OCI-LY7 (cell line): ENCODE measurements around the gene SKOR2. TPM values are rescaled to one million over a fixed set of nuclear protein-coding genes. Genes with fewer than 3 reads are reported as not detected.

ENCODE experiments used
- BruUV-seq: library from RNA; stranded (reverse); fragments of 400-500 nt; replicated peaks from 2 replicates; lab custom pipeline; 2021; lab: Mats Ljungman, UMichigan
- CTCF ChIA-PET: fragments of 300-600 bp; sonication (Branson Sonifier 250); formaldehyde crosslinking; loops from one replicate; lab custom pipeline; 2022; ENCODE audit warnings: antibody characterized with exemption; ENCODE audit not compliant: unreplicated experiment; lab: Charles Lee
- POLR2A ChIA-PET: fragments of 300-600 bp; sonication (Branson Sonifier 250); formaldehyde crosslinking; loops from one replicate; lab custom pipeline; 2022; ENCODE audit warnings: antibody characterized with exemption; lab: Charles Lee
- DNase-seq: peaks from one replicate; pipeline ENCODE4 v3.0.0-alpha.2; 2015; ENCODE audit warnings: low spot score
- H2AFZ ChIP-seq: fragments of 200-600 bp; sonication (generic), shearing (Covaris generic); 2 replicates; pipeline ENCODE4 v1.6.1; 2014; ENCODE audit warnings: mild to moderate bottlenecking, antibody characterized with exemption, low read length, moderate library complexity
- H3K27ac ChIP-seq: fragments of 200-600 bp; sonication (generic); 2 replicates; pipeline ENCODE4 v1.5.1; 2014; ENCODE audit warnings: mixed run types, low read depth, mild to moderate bottlenecking, moderate library complexity, low read length, inconsistent platforms; ENCODE audit not compliant: poor library complexity, severe bottlenecking
- H3K36me3 ChIP-seq: fragments of 200-600 bp; sonication (generic); 2 replicates; pipeline ENCODE4 v1.6.1; 2014; ENCODE audit warnings: mild to moderate bottlenecking, antibody characterized with exemption, low read length, moderate library complexity, mixed read lengths; ENCODE audit not compliant: insufficient read depth
- H3K4me1 ChIP-seq: fragments of 200-600 bp; sonication (generic); 2 replicates; pipeline ENCODE4 v1.5.1; 2014; ENCODE audit warnings: mild to moderate bottlenecking, low read length; ENCODE audit not compliant: insufficient read depth, poor library complexity, severe bottlenecking
- H3K4me2 ChIP-seq: fragments of 200-600 bp; sonication (generic); 2 replicates; pipeline ENCODE4 v1.6.1; 2014; ENCODE audit warnings: mild to moderate bottlenecking, low read length
- H3K4me3 ChIP-seq: fragments of 200-600 bp; sonication (generic); 2 replicates; pipeline ENCODE4 v1.5.1; 2014; ENCODE audit warnings: mild to moderate bottlenecking, low read depth, low read length; ENCODE audit not compliant: poor library complexity, severe bottlenecking
- H3K79me2 ChIP-seq: fragments of 200-600 bp; sonication (generic); 2 replicates; pipeline ENCODE4 v1.6.1; 2016; ENCODE audit warnings: low read depth, mild to moderate bottlenecking, low read length, moderate library complexity, mixed read lengths; ENCODE audit not compliant: insufficient read depth
- H3K9me2 ChIP-seq: fragments of 200-600 bp; sonication (generic); 2 replicates; pipeline ENCODE4 v1.6.1; 2016; ENCODE audit warnings: mild to moderate bottlenecking, low read length, mixed read lengths; ENCODE audit not compliant: insufficient read depth
- H3K9me3 ChIP-seq: fragments of 200-600 bp; sonication (generic); 2 replicates; pipeline ENCODE4 v1.6.1; 2014; ENCODE audit warnings: mild to moderate bottlenecking, mixed run types, low read length, mixed read lengths
- H4K20me1 ChIP-seq: fragments of 200-600 bp; sonication (generic); 2 replicates; pipeline ENCODE4 v1.6.1; 2014; ENCODE audit warnings: mild to moderate bottlenecking, antibody characterized with exemption, low read length, moderate library complexity, mixed read lengths; ENCODE audit not compliant: insufficient read depth
- EZH2phosphoT487 ChIP-seq: fragments of 200-600 bp; sonication (generic); IDR thresholded peaks from 2 replicates; pipeline ENCODE4 v1.6.1; 2018; ENCODE audit warnings: low read depth, borderline replicate concordance, mild to moderate bottlenecking, mixed run types, antibody characterized with exemption, low read length, moderate library complexity, mixed read lengths
- intact Hi-C: fragments of 100-400 bp; cut with micrococcal nuclease; formaldehyde crosslinking; loops from one replicate; pipeline ENCODE4 v1.10.0; 2022; ENCODE audit not compliant: unreplicated experiment
- total RNA-seq, 2 experiments: library from RNA; depleted of rRNA in 1 of 2; stranded (reverse); fragments of >200 nt in 1 of 2; shearing (Covaris generic) in 1 of 2; gene quantifications; 2 replicates each; pipeline ENCODE4 v1.2.3, GENCODE V29; 2014 to 2022
- TF ChIP-seq, protein P1 (sequence below): fragments of 200-600 bp; sonication (generic); conservative IDR thresholded peaks from 2 replicates; pipeline ENCODE4 v1.5.1; 2014; ENCODE audit warnings: mild to moderate bottlenecking, antibody characterized with exemption, low read length, moderate library complexity, mixed read lengths

The SKOR2 gene
- total RNA-seq, 2 experiments from 2014 or later = not detected

DNA sequence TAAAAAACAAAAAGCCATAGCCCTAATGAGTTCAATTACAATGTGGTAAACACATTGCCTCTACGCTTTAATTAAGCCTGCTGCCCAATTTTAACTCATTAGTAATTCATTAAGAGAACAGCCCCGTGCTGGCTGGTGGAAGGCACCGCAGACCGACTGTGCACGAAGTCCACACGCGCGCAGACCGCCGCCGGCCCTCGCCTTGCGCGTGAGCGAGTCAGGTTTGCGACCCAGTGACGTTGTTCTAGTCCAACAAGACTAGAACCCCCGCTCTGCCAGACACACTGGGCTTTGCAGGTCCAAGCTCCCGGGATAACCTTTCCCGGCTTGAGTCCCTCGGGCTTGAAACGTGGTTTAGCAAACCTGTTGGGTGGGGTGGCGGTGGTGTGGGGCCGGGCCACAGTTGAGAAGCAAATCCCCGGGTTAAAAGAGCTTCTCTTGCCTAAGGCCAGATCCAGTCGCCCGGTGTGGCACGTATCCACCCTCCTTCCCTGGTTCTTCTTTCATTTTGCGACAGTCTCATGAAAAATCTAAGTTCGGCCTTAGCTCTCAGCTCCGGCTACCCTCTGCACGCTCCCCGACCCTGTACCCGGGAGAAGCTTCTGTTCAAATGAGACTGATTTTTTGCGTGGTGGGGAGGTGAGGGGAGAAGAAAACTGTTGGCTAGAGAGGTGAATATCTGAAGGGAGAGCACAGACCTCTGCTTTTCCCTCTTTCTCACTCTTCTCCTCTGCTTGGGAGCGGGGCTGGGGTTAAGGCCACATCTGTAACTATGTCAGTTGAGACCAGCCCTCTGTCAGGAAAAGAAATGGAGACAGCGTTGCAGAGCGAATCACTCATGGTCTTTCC is 11.1 kb upstream of the SKOR2 start:
- Histone ChIP-seq H3K36me3 (no peaks in the 10 kb centered on the region), H3K4me1 (no peaks in the 10 kb centered on the region), H3K4me3 (no peak overlapping the region), H2AFZ (no peak overlapping the region), H3K79me2 (no peaks in the 10 kb centered on the region), H3K9me3 (no peaks in the 10 kb centered on the region), H4K20me1 (no peaks in the 10 kb centered on the region), H3K27ac (no peak overlapping the region), H3K9me2 (no peaks in the 10 kb centered on the region), H3K4me2 (no peak overlapping the region)
- intact Hi-C loops = no loop called here
- DNase-seq = no peak
- BruUV-seq = no TSS peak
- CTCF ChIA-PET = no interaction called here
- POLR2A ChIA-PET = no interaction called here
- TF ChIP-seq, protein P1, sequence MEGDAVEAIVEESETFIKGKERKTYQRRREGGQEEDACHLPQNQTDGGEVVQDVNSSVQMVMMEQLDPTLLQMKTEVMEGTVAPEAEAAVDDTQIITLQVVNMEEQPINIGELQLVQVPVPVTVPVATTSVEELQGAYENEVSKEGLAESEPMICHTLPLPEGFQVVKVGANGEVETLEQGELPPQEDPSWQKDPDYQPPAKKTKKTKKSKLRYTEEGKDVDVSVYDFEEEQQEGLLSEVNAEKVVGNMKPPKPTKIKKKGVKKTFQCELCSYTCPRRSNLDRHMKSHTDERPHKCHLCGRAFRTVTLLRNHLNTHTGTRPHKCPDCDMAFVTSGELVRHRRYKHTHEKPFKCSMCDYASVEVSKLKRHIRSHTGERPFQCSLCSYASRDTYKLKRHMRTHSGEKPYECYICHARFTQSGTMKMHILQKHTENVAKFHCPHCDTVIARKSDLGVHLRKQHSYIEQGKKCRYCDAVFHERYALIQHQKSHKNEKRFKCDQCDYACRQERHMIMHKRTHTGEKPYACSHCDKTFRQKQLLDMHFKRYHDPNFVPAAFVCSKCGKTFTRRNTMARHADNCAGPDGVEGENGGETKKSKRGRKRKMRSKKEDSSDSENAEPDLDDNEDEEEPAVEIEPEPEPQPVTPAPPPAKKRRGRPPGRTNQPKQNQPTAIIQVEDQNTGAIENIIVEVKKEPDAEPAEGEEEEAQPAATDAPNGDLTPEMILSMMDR = no peak
- no peak for TF ChIP-seq EZH2phosphoT487

DNA sequence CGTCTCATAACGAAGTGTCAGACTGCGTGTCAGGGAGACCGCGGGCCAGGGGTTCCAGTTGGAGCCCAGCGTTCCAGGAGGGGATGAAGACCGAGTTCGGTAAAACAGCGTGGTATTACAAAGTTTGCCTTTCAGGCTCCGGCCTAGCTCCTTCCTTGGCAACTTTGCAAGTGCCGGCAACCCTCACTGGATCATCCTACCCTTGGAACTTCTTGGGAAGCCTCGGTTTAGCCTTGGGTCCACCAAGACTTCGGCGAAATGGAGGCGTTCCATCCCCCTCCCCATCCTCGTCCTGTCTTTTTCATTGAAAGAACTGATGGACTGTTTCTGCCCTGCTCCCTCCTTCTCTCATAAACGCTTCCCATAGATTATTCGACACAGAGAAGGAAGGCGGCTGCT is 10.4 kb upstream of the SKOR2 start:
- DNase-seq = no peak
- H3K4me3 ChIP-seq = no peak overlapping the region
- H3K4me2 ChIP-seq = no peak overlapping the region
- BruUV-seq = no TSS peak
- ChIA-PET CTCF (no interaction called here), POLR2A (no interaction called here)
- no peaks in the 10 kb centered on the region for H3K36me3 ChIP-seq
- no peak overlapping the region for H3K27ac ChIP-seq
- no peak for TF ChIP-seq EZH2phosphoT487
- TF ChIP-seq, protein P1 = no peak
- H4K20me1 ChIP-seq = no peaks in the 10 kb centered on the region
- no peak overlapping the region for H2AFZ ChIP-seq
- no peaks in the 10 kb centered on the region for H3K4me1 ChIP-seq
- H3K9me2 ChIP-seq = no peaks in the 10 kb centered on the region
- no peaks in the 10 kb centered on the region for H3K9me3 ChIP-seq
- H3K79me2 ChIP-seq = no peaks in the 10 kb centered on the region
- intact Hi-C loops = no loop called here
